PC-3 (cell line): ENCODE data around the gene C4orf50. TPM values are rescaled to one million over a fixed set of nuclear protein-coding genes. Genes with fewer than 3 reads are reported as not detected.

Experiments used
- ATAC-seq: fragments of 200-7000 bp; cut with Tn5 transposase; 2 replicates; pipeline ENCODE4 v1.9.1; 2020; ENCODE audit warnings: mild to moderate bottlenecking, moderate library complexity
- BruUV-seq: library from RNA; stranded (reverse); fragments of 400-500 nt; replicated peaks from 2 replicates; lab custom pipeline; 2021; lab: Mats Ljungman, UMichigan
- CTCF ChIA-PET: fragments of 300-600 bp; sonication (Branson Sonifier 250); formaldehyde crosslinking; loops from one replicate; lab custom pipeline; 2022; ENCODE audit warnings: antibody characterized with exemption; lab: Charles Lee
- POLR2A ChIA-PET: fragments of 300-600 bp; sonication (Branson Sonifier 250); formaldehyde crosslinking; loops from one replicate; lab custom pipeline; 2022; ENCODE audit warnings: antibody characterized with exemption; ENCODE audit not compliant: unreplicated experiment; lab: Charles Lee
- DNase-seq: peaks from one replicate; pipeline ENCODE4 v3.0.0-alpha.2; 2015
- H2AFZ ChIP-seq: fragments of 300-600 bp; sonication (generic); 2 replicates; pipeline ENCODE4 v1.6.0; 2016; ENCODE audit warnings: antibody characterized with exemption, low read length
- H3F3A ChIP-seq: fragments of 300-600 bp; sonication (generic); one replicate; pipeline ENCODE4 v1.6.0; 2017; ENCODE audit warnings: antibody characterized with exemption, low read length, control low read depth, mild to moderate bottlenecking; ENCODE audit not compliant: unreplicated experiment
- H3K27ac ChIP-seq: fragments of 300-600 bp; sonication (generic); 2 replicates; pipeline ENCODE4 v1.5.1; 2016; ENCODE audit warnings: mild to moderate bottlenecking, low read length
- H3K27me3 ChIP-seq: fragments of 300-600 bp; sonication (generic); 2 replicates; pipeline ENCODE4 v1.6.1; 2016; ENCODE audit warnings: low read length, mixed read lengths
- H3K36me3 ChIP-seq: fragments of 300-600 bp; sonication (generic); 2 replicates; pipeline ENCODE4 v1.6.1; 2016; ENCODE audit warnings: low read depth, mixed run types, low read length, mixed read lengths
- H3K4me1 ChIP-seq: fragments of 300-600 bp; sonication (generic); 2 replicates; pipeline ENCODE4 v1.5.1; 2016; ENCODE audit warnings: low read length; ENCODE audit not compliant: insufficient read depth
- H3K4me2 ChIP-seq: fragments of 300-600 bp; sonication (generic); 2 replicates; pipeline ENCODE4 v1.6.0; 2016; ENCODE audit warnings: low read length
- H3K4me3 ChIP-seq: fragments of 300-600 bp; sonication (generic); 2 replicates; pipeline ENCODE4 v1.5.1; 2016; ENCODE audit warnings: mild to moderate bottlenecking, low read length, mixed read lengths
- H3K79me2 ChIP-seq: fragments of 300-600 bp; sonication (generic); 2 replicates; pipeline ENCODE4 v1.6.1; 2017; ENCODE audit warnings: low read length, mixed read lengths
- H3K9ac ChIP-seq: fragments of 300-600 bp; sonication (generic); 2 replicates; pipeline ENCODE4 v1.6.0; 2016; ENCODE audit warnings: mild to moderate bottlenecking, low read length
- H3K9me2 ChIP-seq: fragments of 300-600 bp; sonication (generic); replicated peaks from 2 replicates; pipeline ENCODE4 v1.6.1; 2016; ENCODE audit warnings: mixed run types, low read length, mixed read lengths
- H3K9me3 ChIP-seq: fragments of 300-600 bp; sonication (generic); 2 replicates; pipeline ENCODE4 v1.6.1; 2016; ENCODE audit warnings: low read length, mixed read lengths
- H4K20me1 ChIP-seq: fragments of 300-600 bp; sonication (generic); 2 replicates; pipeline ENCODE4 v1.6.1; 2016; ENCODE audit warnings: low read length, mixed read lengths
- CTCF ChIP-seq: fragments of 300-600 bp; sonication (generic); conservative IDR thresholded peaks from 2 replicates; pipeline ENCODE4 v1.5.1; 2017; ENCODE audit warnings: antibody characterized with exemption, low read depth, mild to moderate bottlenecking, low read length
- EZH2 ChIP-seq: fragments of 300-600 bp; sonication (generic); IDR thresholded peaks from one replicate; pipeline ENCODE4 v1.6.1; 2017; ENCODE audit warnings: antibody characterized with exemption, mild to moderate bottlenecking, low read length; ENCODE audit not compliant: unreplicated experiment
- EZH2phosphoT487 ChIP-seq: fragments of 300-600 bp; sonication (generic); IDR thresholded peaks from 2 replicates; pipeline ENCODE4 v1.6.1; 2018; ENCODE audit warnings: mild to moderate bottlenecking, antibody characterized with exemption, low read length, borderline replicate concordance
- intact Hi-C: fragments of 100-400 bp; cut with micrococcal nuclease; formaldehyde crosslinking; loops from 2 replicates; pipeline ENCODE4 v1.9.0; 2023
- total RNA-seq: library from RNA; depleted of rRNA; stranded (reverse); fragments of >200 nt; gene quantifications from 2 replicates; pipeline ENCODE4 v1.2.3, GENCODE V29; 2014

Gene C4orf50
- total RNA-seq, 1 experiment from 2014 or later = not detected

- Histone ChIP-seq H4K20me1 (no peaks in the 10 kb centered on the region), H3K27ac (no peak overlapping the region), H3K79me2 (no peaks in the 10 kb centered on the region), H3K27me3 (peaks cover 23% of the 10 kb centered on the region), H3K4me1 (no peaks in the 10 kb centered on the region), H3K9me2 (no peaks in the 10 kb centered on the region), H3K9ac (no peak overlapping the region), H3K4me3 (no peak overlapping the region), H2AFZ (no peak overlapping the region), H3K4me2 (no peak overlapping the region), H3F3A (no peaks in the 10 kb centered on the region), H3K9me3 (no peaks in the 10 kb centered on the region), H3K36me3 (no peaks in the 10 kb centered on the region)
- intact Hi-C loops = no loop called here
- TF ChIP-seq EZH2 (no peak), CTCF (no peak), EZH2phosphoT487 (no peak)
- CTCF ChIA-PET = no interaction called here
- DNase-seq (no peak), ATAC-seq (no peak)
- POLR2A ChIA-PET = no interaction called here
- no TSS peak for BruUV-seq
These were observed 73.1 kb downstream of the C4orf50 start for GRCh38 chr4:5945171-5945570.

- intact Hi-C loops = no loop called here
- no peaks in the 10 kb centered on the region for H3F3A ChIP-seq
- POLR2A ChIA-PET = no interaction called here
- ATAC-seq (no peak), DNase-seq (no peak)
- no peaks in the 10 kb centered on the region for H3K9me3 ChIP-seq
- BruUV-seq = no TSS peak
- H3K27ac ChIP-seq = no peak overlapping the region
- H4K20me1 ChIP-seq = no peaks in the 10 kb centered on the region
- CTCF ChIA-PET = no interaction called here
- no peaks in the 10 kb centered on the region for H3K36me3 ChIP-seq
- no peak overlapping the region for H3K4me3 ChIP-seq
- peaks cover 19% of the 10 kb centered on the region for H3K27me3 ChIP-seq
- H3K79me2 ChIP-seq = no peaks in the 10 kb centered on the region
- H3K4me1 ChIP-seq = no peaks in the 10 kb centered on the region
- H2AFZ ChIP-seq = no peak overlapping the region
- no peaks in the 10 kb centered on the region for H3K9me2 ChIP-seq
- no peak overlapping the region for H3K4me2 ChIP-seq
- TF ChIP-seq CTCF (no peak), EZH2phosphoT487 (no peak), EZH2 (no peak)
- H3K9ac ChIP-seq = no peak overlapping the region
These were observed 74.7 kb downstream of the C4orf50 start for GRCh38 chr4:5943561-5943960.

GRCh38 chr4:5942947-5943346, 75.3 kb downstream of the C4orf50 start:
- Histone ChIP-seq H3K9me3 (no peaks in the 10 kb centered on the region), H3K4me1 (no peaks in the 10 kb centered on the region), H4K20me1 (no peaks in the 10 kb centered on the region), H3K4me3 (no peak overlapping the region), H2AFZ (no peak overlapping the region), H3K9ac (no peak overlapping the region), H3K9me2 (no peaks in the 10 kb centered on the region), H3F3A (no peaks in the 10 kb centered on the region), H3K27ac (no peak overlapping the region), H3K36me3 (no peaks in the 10 kb centered on the region), H3K27me3 (peaks cover 15% of the 10 kb centered on the region), H3K4me2 (no peak overlapping the region), H3K79me2 (no peaks in the 10 kb centered on the region)
- no TSS peak for BruUV-seq
- TF ChIP-seq CTCF (no peak), EZH2phosphoT487 (no peak)
- intact Hi-C loops = no loop called here
- ChIA-PET CTCF (no interaction called here), POLR2A (no interaction called here)
- no peak for DNase-seq
- no peak for ATAC-seq
